ENCODE measurements around the gene CBLB. TPM values are rescaled to one million over a fixed set of nuclear protein-coding genes. Genes with fewer than 3 reads are reported as not detected.

CBLB gene
- total RNA-seq, 1 experiment from 2014 or later: 23.9 TPM

GRCh38 chr3:105847452-105847851, 21.4 kb downstream of the CBLB start:
- POLR2A ChIA-PET (ENCODE audit: unreplicated experiment): interaction anchor here (0.7 kb wide), 1 partner anchor 104 kb away, joined by 4 read pairs; no protein-coding TSS in a partner anchor

GRCh38 chr3:105846809-105847208, 22.0 kb downstream of the CBLB start:
- H3K4me1 ChIP-seq (ENCODE audit: insufficient read depth, low read length): no peaks in the 10 kb centered on the region
- no TSS peak for BruUV-seq (replicated peaks)
- ATAC-seq (no peak), DNase-seq (no peak)
- no peaks in the 10 kb centered on the region for H3K79me2 ChIP-seq (ENCODE audit: low read length)
- H3K36me3 ChIP-seq (ENCODE audit: low read depth, low read length): no peaks in the 10 kb centered on the region
- ChIA-PET POLR2A (ENCODE audit: unreplicated experiment) (no interaction called here), CTCF (interaction anchor here (0.6 kb wide), 1 partner anchor 10 kb away, joined by 4 read pairs; no protein-coding TSS in a partner anchor)
- TF ChIP-seq EZH2 (IDR thresholded peaks at IDR 0.05; ENCODE audit: low read length, unreplicated experiment): no peak
- no peak for TF ChIP-seq CTCF (conservative IDR thresholded peaks at IDR 0.05; ENCODE audit: low read depth, low read length)
- no peak for TF ChIP-seq EZH2phosphoT487 (IDR thresholded peaks at IDR 0.05; ENCODE audit: borderline replicate concordance, low read length)
- H3K9ac ChIP-seq (ENCODE audit: low read length): no peak overlapping the region
- H3K27ac ChIP-seq (ENCODE audit: low read length): no peak overlapping the region
- no peaks in the 10 kb centered on the region for H3K9me2 ChIP-seq (replicated peaks; ENCODE audit: low read length)
- no peak overlapping the region for H3K4me2 ChIP-seq (ENCODE audit: low read length)
- H3F3A ChIP-seq (ENCODE audit: low read length, unreplicated experiment): no peaks in the 10 kb centered on the region
- no peaks in the 10 kb centered on the region for H3K27me3 ChIP-seq (ENCODE audit: low read length)
- no peaks in the 10 kb centered on the region for H4K20me1 ChIP-seq (ENCODE audit: low read length)
- no peak overlapping the region for H2AFZ ChIP-seq (ENCODE audit: low read length)
- intact Hi-C loops (cut with micrococcal nuclease): no loop called here
- no peaks in the 10 kb centered on the region for H3K9me3 ChIP-seq (ENCODE audit: low read length)
- H3K4me3 ChIP-seq (ENCODE audit: low read length): no peak overlapping the region

More at GRCh38 chr3:105847452-105847851, 21.4 kb downstream of the CBLB start:
- CTCF ChIA-PET: no interaction called here
- Histone ChIP-seq H4K20me1 (ENCODE audit: low read length) (no peaks in the 10 kb centered on the region), H3K9ac (ENCODE audit: low read length) (no peak overlapping the region), H2AFZ (ENCODE audit: low read length) (no peak overlapping the region), H3K9me2 (replicated peaks; ENCODE audit: low read length) (no peaks in the 10 kb centered on the region), H3F3A (ENCODE audit: low read length, unreplicated experiment) (no peaks in the 10 kb centered on the region), H3K4me2 (ENCODE audit: low read length) (no peak overlapping the region), H3K4me3 (ENCODE audit: low read length) (no peak overlapping the region), H3K27ac (ENCODE audit: low read length) (no peak overlapping the region), H3K4me1 (ENCODE audit: insufficient read depth, low read length) (no peaks in the 10 kb centered on the region), H3K36me3 (ENCODE audit: low read depth, low read length) (no peaks in the 10 kb centered on the region), H3K9me3 (ENCODE audit: low read length) (no peaks in the 10 kb centered on the region), H3K27me3 (ENCODE audit: low read length) (no peaks in the 10 kb centered on the region), H3K79me2 (ENCODE audit: low read length) (no peaks in the 10 kb centered on the region)
- ATAC-seq (no peak), DNase-seq (no peak)
- no TSS peak for BruUV-seq (replicated peaks)
- intact Hi-C loops (cut with micrococcal nuclease): no loop called here
- TF ChIP-seq EZH2phosphoT487 (IDR thresholded peaks at IDR 0.05; ENCODE audit: borderline replicate concordance, low read length) (no peak), EZH2 (IDR thresholded peaks at IDR 0.05; ENCODE audit: low read length, unreplicated experiment) (no peak), CTCF (conservative IDR thresholded peaks at IDR 0.05; ENCODE audit: low read depth, low read length) (no peak)

GRCh38 chr3:105845488-105845887, 23.3 kb downstream of the CBLB start:
- Histone ChIP-seq H3K79me2 (ENCODE audit: low read length) (no peaks in the 10 kb centered on the region), H3K9me2 (replicated peaks; ENCODE audit: low read length) (no peaks in the 10 kb centered on the region), H3K9me3 (ENCODE audit: low read length) (no peaks in the 10 kb centered on the region), H3K4me1 (ENCODE audit: insufficient read depth, low read length) (no peaks in the 10 kb centered on the region), H3K27me3 (ENCODE audit: low read length) (no peaks in the 10 kb centered on the region), H3K4me3 (ENCODE audit: low read length) (no peak overlapping the region), H3K9ac (ENCODE audit: low read length) (no peak overlapping the region), H3K27ac (ENCODE audit: low read length) (no peak overlapping the region), H3K36me3 (ENCODE audit: low read depth, low read length) (no peaks in the 10 kb centered on the region), H3F3A (ENCODE audit: low read length, unreplicated experiment) (no peaks in the 10 kb centered on the region), H4K20me1 (ENCODE audit: low read length) (no peaks in the 10 kb centered on the region), H3K4me2 (ENCODE audit: low read length) (no peak overlapping the region), H2AFZ (ENCODE audit: low read length) (no peak overlapping the region)
- no TSS peak for BruUV-seq (replicated peaks)
- DNase-seq (no peak), ATAC-seq (no peak)
- ChIA-PET CTCF (no interaction called here), POLR2A (ENCODE audit: unreplicated experiment) (no interaction called here)
- intact Hi-C loops (cut with micrococcal nuclease): no loop called here
- TF ChIP-seq EZH2phosphoT487 (IDR thresholded peaks at IDR 0.05; ENCODE audit: borderline replicate concordance, low read length): no peak
- no peak for TF ChIP-seq CTCF (conservative IDR thresholded peaks at IDR 0.05; ENCODE audit: low read depth, low read length)

Measured in PC-3 (cell line).